OCI-LY7 (cell line): ENCODE measurements around the gene ATXN7L3. TPM values are rescaled to one million over a fixed set of nuclear protein-coding genes. Genes with fewer than 3 reads are reported as not detected.

Experiments
- BruUV-seq: library from RNA; stranded (reverse); fragments of 400-500 nt; replicated peaks from 2 replicates; lab custom pipeline; 2021; lab: Mats Ljungman, UMichigan
- CTCF ChIA-PET: fragments of 300-600 bp; sonication (Branson Sonifier 250); formaldehyde crosslinking; loops from one replicate; lab custom pipeline; 2022; ENCODE audit warnings: antibody characterized with exemption; ENCODE audit not compliant: unreplicated experiment; lab: Charles Lee
- POLR2A ChIA-PET: fragments of 300-600 bp; sonication (Branson Sonifier 250); formaldehyde crosslinking; loops from one replicate; lab custom pipeline; 2022; ENCODE audit warnings: antibody characterized with exemption; lab: Charles Lee
- DNase-seq: peaks from one replicate; pipeline ENCODE4 v3.0.0-alpha.2; 2015; ENCODE audit warnings: low spot score
- H2AFZ ChIP-seq: fragments of 200-600 bp; sonication (generic), shearing (Covaris generic); 2 replicates; pipeline ENCODE4 v1.6.1; 2014; ENCODE audit warnings: mild to moderate bottlenecking, antibody characterized with exemption, low read length, moderate library complexity
- H3K27ac ChIP-seq: fragments of 200-600 bp; sonication (generic); 2 replicates; pipeline ENCODE4 v1.5.1; 2014; ENCODE audit warnings: mixed run types, low read depth, mild to moderate bottlenecking, moderate library complexity, low read length, inconsistent platforms; ENCODE audit not compliant: poor library complexity, severe bottlenecking
- H3K36me3 ChIP-seq: fragments of 200-600 bp; sonication (generic); 2 replicates; pipeline ENCODE4 v1.6.1; 2014; ENCODE audit warnings: mild to moderate bottlenecking, antibody characterized with exemption, low read length, moderate library complexity, mixed read lengths; ENCODE audit not compliant: insufficient read depth
- H3K4me1 ChIP-seq: fragments of 200-600 bp; sonication (generic); 2 replicates; pipeline ENCODE4 v1.5.1; 2014; ENCODE audit warnings: mild to moderate bottlenecking, low read length; ENCODE audit not compliant: insufficient read depth, poor library complexity, severe bottlenecking
- H3K4me2 ChIP-seq: fragments of 200-600 bp; sonication (generic); 2 replicates; pipeline ENCODE4 v1.6.1; 2014; ENCODE audit warnings: mild to moderate bottlenecking, low read length
- H3K4me3 ChIP-seq: fragments of 200-600 bp; sonication (generic); 2 replicates; pipeline ENCODE4 v1.5.1; 2014; ENCODE audit warnings: mild to moderate bottlenecking, low read depth, low read length; ENCODE audit not compliant: poor library complexity, severe bottlenecking
- H3K79me2 ChIP-seq: fragments of 200-600 bp; sonication (generic); 2 replicates; pipeline ENCODE4 v1.6.1; 2016; ENCODE audit warnings: low read depth, mild to moderate bottlenecking, low read length, moderate library complexity, mixed read lengths; ENCODE audit not compliant: insufficient read depth
- H3K9me2 ChIP-seq: fragments of 200-600 bp; sonication (generic); 2 replicates; pipeline ENCODE4 v1.6.1; 2016; ENCODE audit warnings: mild to moderate bottlenecking, low read length, mixed read lengths; ENCODE audit not compliant: insufficient read depth
- H3K9me3 ChIP-seq: fragments of 200-600 bp; sonication (generic); 2 replicates; pipeline ENCODE4 v1.6.1; 2014; ENCODE audit warnings: mild to moderate bottlenecking, mixed run types, low read length, mixed read lengths
- H4K20me1 ChIP-seq: fragments of 200-600 bp; sonication (generic); 2 replicates; pipeline ENCODE4 v1.6.1; 2014; ENCODE audit warnings: mild to moderate bottlenecking, antibody characterized with exemption, low read length, moderate library complexity, mixed read lengths; ENCODE audit not compliant: insufficient read depth
- CTCF ChIP-seq: fragments of 200-600 bp; sonication (generic); conservative IDR thresholded peaks from 2 replicates; pipeline ENCODE4 v1.5.1; 2014; ENCODE audit warnings: mild to moderate bottlenecking, antibody characterized with exemption, low read length, moderate library complexity, mixed read lengths
- EZH2phosphoT487 ChIP-seq: fragments of 200-600 bp; sonication (generic); IDR thresholded peaks from 2 replicates; pipeline ENCODE4 v1.6.1; 2018; ENCODE audit warnings: low read depth, borderline replicate concordance, mild to moderate bottlenecking, mixed run types, antibody characterized with exemption, low read length, moderate library complexity, mixed read lengths
- intact Hi-C: fragments of 100-400 bp; cut with micrococcal nuclease; formaldehyde crosslinking; loops from one replicate; pipeline ENCODE4 v1.10.0; 2022; ENCODE audit not compliant: unreplicated experiment
- total RNA-seq, 2 experiments: library from RNA; depleted of rRNA in 1 of 2; stranded (reverse); fragments of >200 nt in 1 of 2; shearing (Covaris generic) in 1 of 2; gene quantifications; 2 replicates each; pipeline ENCODE4 v1.2.3, GENCODE V29; 2014 to 2022

Gene ATXN7L3
- total RNA-seq, 2 experiments from 2014 or later, result 57.7 to 106 TPM

GRCh38 chr17:44205962-44206824 is 6.5 kb upstream of the ATXN7L3 start:
- TF ChIP-seq EZH2phosphoT487 (no peak), CTCF (0 out of 2 replicates have a peak, but pooled peaks have one; percentile 21)
- H3K79me2 ChIP-seq, result peaks cover 14% of the 10 kb centered on the region; the same call in 1 of the 2 replicates
- ChIA-PET POLR2A (no interaction called here), CTCF (interaction anchor here (1.0 kb wide), 1 partner anchor 152 kb away, joined by 3 read pairs; no protein-coding TSS in a partner anchor)
- no peak overlapping the region for H3K27ac ChIP-seq
- H4K20me1 ChIP-seq, result no peaks in the 10 kb centered on the region
- no TSS peak for BruUV-seq
- H3K4me1 ChIP-seq, result peaks cover 52% of the 10 kb centered on the region
- H2AFZ ChIP-seq, result no peak overlapping the region
- intact Hi-C loops, result no loop called here
- no peak overlapping the region for H3K4me3 ChIP-seq
- no peak for DNase-seq
- no peaks in the 10 kb centered on the region for H3K9me2 ChIP-seq
- no peak overlapping the region for H3K4me2 ChIP-seq
- H3K9me3 ChIP-seq, result no peaks in the 10 kb centered on the region
- peaks cover 55% of the 10 kb centered on the region for H3K36me3 ChIP-seq

- Histone ChIP-seq H3K9me2 (no peaks in the 10 kb centered on the region), H3K27ac (peak overlapping the region; percentile 33), H3K36me3 (peaks cover 41% of the 10 kb centered on the region), H3K4me2 (no peak overlapping the region), H3K4me1 (peaks cover 42% of the 10 kb centered on the region), H4K20me1 (no peaks in the 10 kb centered on the region), H2AFZ (no peak overlapping the region), H3K9me3 (no peaks in the 10 kb centered on the region), H3K4me3 (no peak overlapping the region), H3K79me2 (peaks cover 11% of the 10 kb centered on the region; the same call in 1 of the 2 replicates)
- no TSS peak for BruUV-seq
- no peak for TF ChIP-seq CTCF
- TF ChIP-seq EZH2phosphoT487, result no peak
- ChIA-PET CTCF (interaction anchor here (0.5 to 0.9 kb wide), 2 partner anchors 122 to 161 kb away, joined by 3 read pairs; no protein-coding TSS in a partner anchor), POLR2A (interaction anchor here (0.6 to 1.4 kb wide), 2 partner anchors 12 to 14 kb away, joined by 3 to 5 read pairs; no protein-coding TSS in a partner anchor)
- intact Hi-C loops, result no loop called here
- DNase-seq, result no peak
Observed at GRCh38 chr17:44204441-44204882, 4.8 kb upstream of the ATXN7L3 start.
